Measurements from ENCODE around the gene CTNND2. TPM values are rescaled to one million over a fixed set of nuclear protein-coding genes. Genes with fewer than 3 reads are reported as not detected.

CTNND2 gene
- polyA plus RNA-seq, 1 of the 3 experiments (the other 2 are of a cell fraction): not detected

DNA sequence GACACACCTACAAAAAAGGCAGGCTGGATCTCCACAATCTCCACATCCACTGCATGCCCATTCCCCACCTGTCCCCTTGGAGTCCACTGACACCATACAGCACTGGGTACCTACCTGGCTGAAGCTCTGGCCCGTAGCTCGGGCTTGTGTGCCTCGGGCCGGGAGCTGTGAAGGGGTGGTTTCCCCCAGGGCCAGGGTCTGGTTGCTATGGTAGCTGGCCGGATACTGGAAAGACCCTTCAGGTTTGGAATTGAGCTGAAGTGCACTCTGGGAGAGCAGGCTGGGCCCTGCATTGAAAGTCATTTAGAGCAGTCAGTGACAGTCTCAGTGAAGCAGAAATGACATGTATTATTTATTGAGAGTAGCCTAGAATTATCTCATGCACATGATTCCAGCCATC, 507.3 kb downstream of the CTNND2 start:
- Histone ChIP-seq H3F3A (replicated peaks; ENCODE audit: insufficient read depth) (no peaks in the 10 kb centered on the region), H3K9me3 (no peaks in the 10 kb centered on the region), H2AFZ (ENCODE audit: low read depth) (no peak overlapping the region), H3K27me3 (ENCODE audit: insufficient read depth) (no peaks in the 10 kb centered on the region), H3K27ac (ENCODE audit: low read depth in 2 of 2, low read length in 1 of 2) (no peak overlapping the region), H3K4me2 (no peak overlapping the region), H3K4me1 (ENCODE audit: control insufficient read depth in 1 of 2, insufficient read depth in 2 of 2, low read depth in 1 of 2, low read length in 1 of 2) (no peaks in the 10 kb centered on the region), H4K20me1 (ENCODE audit: insufficient read depth) (no peaks in the 10 kb centered on the region), H3K36me3 (replicated peaks in 1 of 2; ENCODE audit: control insufficient read depth in 1 of 2, insufficient read depth in 2 of 2, low read length in 1 of 2) (no peaks in the 10 kb centered on the region), H3K79me2 (ENCODE audit: insufficient read depth) (no peaks in the 10 kb centered on the region), H3K9ac (no peak overlapping the region), H3K9me2 (no peaks in the 10 kb centered on the region), H3K4me3 (ENCODE audit: low read depth in 2 of 2, low read length in 1 of 2) (no peak overlapping the region)
- no peak for DNase-seq
- 0% methylated on average over 1 of the region's 5 CpGs for WGBS (ENCODE audit: low lambda C conversion rate)
- CTCF ChIA-PET: no interaction called here
- POLR2A ChIA-PET: no interaction called here
- TF ChIP-seq NRF1 (IDR thresholded peaks at IDR 0.05; ENCODE audit: low read depth, low read length) (no peak), TCF12 (IDR thresholded peaks at IDR 0.05) (no peak), EZH2phosphoT487 (IDR thresholded peaks at IDR 0.05; ENCODE audit: borderline replicate concordance, low read depth) (no peak), EP300 (IDR thresholded peaks at IDR 0.05; ENCODE audit: borderline replicate concordance in 1 of 2, low read depth in 1 of 2, low read length in 1 of 2) (no peak), SMC3 (IDR thresholded peaks at IDR 0.05; ENCODE audit: low read depth, low read length) (no peak), JUND (IDR thresholded peaks at IDR 0.05) (no peak), POLR2AphosphoS5 (IDR thresholded peaks at IDR 0.05; ENCODE audit: low read depth, low read length) (no peak)
- TF ChIP-seq, protein P1, sequence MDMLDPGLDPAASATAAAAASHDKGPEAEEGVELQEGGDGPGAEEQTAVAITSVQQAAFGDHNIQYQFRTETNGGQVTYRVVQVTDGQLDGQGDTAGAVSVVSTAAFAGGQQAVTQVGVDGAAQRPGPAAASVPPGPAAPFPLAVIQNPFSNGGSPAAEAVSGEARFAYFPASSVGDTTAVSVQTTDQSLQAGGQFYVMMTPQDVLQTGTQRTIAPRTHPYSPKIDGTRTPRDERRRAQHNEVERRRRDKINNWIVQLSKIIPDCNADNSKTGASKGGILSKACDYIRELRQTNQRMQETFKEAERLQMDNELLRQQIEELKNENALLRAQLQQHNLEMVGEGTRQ (IDR thresholded peaks at IDR 0.05; ENCODE audit: borderline replicate concordance, low read depth, low read length): no peak
- TF ChIP-seq, protein P2, sequence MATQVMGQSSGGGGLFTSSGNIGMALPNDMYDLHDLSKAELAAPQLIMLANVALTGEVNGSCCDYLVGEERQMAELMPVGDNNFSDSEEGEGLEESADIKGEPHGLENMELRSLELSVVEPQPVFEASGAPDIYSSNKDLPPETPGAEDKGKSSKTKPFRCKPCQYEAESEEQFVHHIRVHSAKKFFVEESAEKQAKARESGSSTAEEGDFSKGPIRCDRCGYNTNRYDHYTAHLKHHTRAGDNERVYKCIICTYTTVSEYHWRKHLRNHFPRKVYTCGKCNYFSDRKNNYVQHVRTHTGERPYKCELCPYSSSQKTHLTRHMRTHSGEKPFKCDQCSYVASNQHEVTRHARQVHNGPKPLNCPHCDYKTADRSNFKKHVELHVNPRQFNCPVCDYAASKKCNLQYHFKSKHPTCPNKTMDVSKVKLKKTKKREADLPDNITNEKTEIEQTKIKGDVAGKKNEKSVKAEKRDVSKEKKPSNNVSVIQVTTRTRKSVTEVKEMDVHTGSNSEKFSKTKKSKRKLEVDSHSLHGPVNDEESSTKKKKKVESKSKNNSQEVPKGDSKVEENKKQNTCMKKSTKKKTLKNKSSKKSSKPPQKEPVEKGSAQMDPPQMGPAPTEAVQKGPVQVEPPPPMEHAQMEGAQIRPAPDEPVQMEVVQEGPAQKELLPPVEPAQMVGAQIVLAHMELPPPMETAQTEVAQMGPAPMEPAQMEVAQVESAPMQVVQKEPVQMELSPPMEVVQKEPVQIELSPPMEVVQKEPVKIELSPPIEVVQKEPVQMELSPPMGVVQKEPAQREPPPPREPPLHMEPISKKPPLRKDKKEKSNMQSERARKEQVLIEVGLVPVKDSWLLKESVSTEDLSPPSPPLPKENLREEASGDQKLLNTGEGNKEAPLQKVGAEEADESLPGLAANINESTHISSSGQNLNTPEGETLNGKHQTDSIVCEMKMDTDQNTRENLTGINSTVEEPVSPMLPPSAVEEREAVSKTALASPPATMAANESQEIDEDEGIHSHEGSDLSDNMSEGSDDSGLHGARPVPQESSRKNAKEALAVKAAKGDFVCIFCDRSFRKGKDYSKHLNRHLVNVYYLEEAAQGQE (IDR thresholded peaks at IDR 0.05; ENCODE audit: low read depth, low read length): no peak
- TF ChIP-seq, protein P3, sequence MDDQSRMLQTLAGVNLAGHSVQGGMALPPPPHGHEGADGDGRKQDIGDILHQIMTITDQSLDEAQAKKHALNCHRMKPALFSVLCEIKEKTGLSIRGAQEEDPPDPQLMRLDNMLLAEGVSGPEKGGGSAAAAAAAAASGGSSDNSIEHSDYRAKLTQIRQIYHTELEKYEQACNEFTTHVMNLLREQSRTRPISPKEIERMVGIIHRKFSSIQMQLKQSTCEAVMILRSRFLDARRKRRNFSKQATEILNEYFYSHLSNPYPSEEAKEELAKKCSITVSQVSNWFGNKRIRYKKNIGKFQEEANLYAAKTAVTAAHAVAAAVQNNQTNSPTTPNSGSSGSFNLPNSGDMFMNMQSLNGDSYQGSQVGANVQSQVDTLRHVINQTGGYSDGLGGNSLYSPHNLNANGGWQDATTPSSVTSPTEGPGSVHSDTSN (IDR thresholded peaks at IDR 0.05): no peak
- TF ChIP-seq, protein P4, sequence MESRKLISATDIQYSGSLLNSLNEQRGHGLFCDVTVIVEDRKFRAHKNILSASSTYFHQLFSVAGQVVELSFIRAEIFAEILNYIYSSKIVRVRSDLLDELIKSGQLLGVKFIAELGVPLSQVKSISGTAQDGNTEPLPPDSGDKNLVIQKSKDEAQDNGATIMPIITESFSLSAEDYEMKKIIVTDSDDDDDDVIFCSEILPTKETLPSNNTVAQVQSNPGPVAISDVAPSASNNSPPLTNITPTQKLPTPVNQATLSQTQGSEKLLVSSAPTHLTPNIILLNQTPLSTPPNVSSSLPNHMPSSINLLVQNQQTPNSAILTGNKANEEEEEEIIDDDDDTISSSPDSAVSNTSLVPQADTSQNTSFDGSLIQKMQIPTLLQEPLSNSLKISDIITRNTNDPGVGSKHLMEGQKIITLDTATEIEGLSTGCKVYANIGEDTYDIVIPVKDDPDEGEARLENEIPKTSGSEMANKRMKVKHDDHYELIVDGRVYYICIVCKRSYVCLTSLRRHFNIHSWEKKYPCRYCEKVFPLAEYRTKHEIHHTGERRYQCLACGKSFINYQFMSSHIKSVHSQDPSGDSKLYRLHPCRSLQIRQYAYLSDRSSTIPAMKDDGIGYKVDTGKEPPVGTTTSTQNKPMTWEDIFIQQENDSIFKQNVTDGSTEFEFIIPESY (IDR thresholded peaks at IDR 0.05; ENCODE audit: borderline replicate concordance, low read depth): no peak
- TF ChIP-seq, protein P5, sequence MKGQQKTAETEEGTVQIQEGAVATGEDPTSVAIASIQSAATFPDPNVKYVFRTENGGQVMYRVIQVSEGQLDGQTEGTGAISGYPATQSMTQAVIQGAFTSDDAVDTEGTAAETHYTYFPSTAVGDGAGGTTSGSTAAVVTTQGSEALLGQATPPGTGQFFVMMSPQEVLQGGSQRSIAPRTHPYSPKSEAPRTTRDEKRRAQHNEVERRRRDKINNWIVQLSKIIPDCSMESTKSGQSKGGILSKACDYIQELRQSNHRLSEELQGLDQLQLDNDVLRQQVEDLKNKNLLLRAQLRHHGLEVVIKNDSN (IDR thresholded peaks at IDR 0.05; ENCODE audit: borderline replicate concordance, low read depth): no peak
- TF ChIP-seq, protein P6, sequence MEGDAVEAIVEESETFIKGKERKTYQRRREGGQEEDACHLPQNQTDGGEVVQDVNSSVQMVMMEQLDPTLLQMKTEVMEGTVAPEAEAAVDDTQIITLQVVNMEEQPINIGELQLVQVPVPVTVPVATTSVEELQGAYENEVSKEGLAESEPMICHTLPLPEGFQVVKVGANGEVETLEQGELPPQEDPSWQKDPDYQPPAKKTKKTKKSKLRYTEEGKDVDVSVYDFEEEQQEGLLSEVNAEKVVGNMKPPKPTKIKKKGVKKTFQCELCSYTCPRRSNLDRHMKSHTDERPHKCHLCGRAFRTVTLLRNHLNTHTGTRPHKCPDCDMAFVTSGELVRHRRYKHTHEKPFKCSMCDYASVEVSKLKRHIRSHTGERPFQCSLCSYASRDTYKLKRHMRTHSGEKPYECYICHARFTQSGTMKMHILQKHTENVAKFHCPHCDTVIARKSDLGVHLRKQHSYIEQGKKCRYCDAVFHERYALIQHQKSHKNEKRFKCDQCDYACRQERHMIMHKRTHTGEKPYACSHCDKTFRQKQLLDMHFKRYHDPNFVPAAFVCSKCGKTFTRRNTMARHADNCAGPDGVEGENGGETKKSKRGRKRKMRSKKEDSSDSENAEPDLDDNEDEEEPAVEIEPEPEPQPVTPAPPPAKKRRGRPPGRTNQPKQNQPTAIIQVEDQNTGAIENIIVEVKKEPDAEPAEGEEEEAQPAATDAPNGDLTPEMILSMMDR (IDR thresholded peaks at IDR 0.05): no peak

Data from SK-N-SH (cell line).